ENCODE measurements around the gene KLHL36.
A peak's percentile ranks its signal among the peaks of the same experiment; 100 is the strongest.
"Not testable (repeated sequence)": the region's sequence is repeated elsewhere in the genome, so short reads cannot be mapped to it uniquely, and the experiment has no call there.

KLHL36 gene

DNA sequence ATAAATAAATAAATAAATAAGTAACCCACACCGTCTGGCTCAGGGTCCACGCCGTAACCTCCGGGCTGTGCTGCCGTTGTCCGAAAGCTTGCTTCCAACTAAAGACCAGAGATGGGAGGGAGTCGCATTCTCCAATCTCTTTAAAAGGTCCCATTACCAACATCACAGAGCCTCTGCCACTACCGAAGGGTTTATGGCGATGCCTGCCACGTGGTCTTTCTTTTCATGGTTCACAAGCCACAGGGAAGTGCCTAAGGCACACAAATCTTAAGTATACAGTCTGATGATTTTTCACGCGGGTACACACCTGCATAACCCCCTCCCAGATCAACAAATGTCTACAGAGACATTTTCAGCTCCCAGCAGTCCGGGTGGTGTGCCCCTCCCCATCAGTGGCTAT is 31.8 kb upstream of the KLHL36 start:
- no peak for DNase-seq (ENCODE audit: low read depth)

GRCh38 chr16:84617041-84617790 is 31.1 kb upstream of the KLHL36 start:
- no peak for DNase-seq (ENCODE audit: low read depth)

DNA sequence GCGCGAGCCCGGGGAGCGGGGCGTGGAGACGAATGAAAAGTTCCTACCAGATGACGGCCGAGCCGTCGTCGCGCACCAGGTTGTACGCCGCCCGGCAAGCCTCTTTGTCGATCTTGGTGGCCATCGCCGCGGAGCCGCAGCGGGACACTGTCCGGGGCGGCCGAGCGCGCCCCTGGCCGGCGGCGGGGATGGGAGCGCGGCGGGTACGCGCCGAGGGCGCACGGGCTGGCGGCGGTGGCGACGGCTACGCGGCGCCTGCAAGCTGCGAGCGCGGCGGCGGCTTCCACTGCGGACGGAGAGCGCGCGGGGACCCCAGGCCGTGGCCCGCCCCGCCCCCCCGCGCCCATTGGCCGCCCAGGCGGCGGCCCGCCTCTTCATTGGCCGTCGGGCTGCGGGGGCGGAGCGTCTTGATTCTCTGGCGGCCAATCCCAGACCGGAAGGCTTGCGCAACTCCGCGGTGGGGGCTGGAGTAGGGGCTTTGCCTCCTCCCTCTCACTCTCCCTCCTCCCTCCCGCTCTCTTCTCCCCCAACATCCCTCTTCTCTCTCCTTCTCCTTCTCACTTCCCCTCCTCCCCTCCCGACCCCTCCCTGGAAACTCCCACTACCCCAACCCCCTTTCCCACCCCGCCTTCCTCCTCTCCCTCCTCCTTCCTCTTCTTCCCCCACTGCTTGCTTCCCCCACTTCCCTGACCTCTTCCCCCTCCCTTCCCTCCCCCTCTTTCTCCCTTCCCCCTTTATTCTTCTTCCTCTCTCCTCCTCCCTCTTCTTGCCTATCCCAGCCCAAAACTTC is 30.3 kb upstream of the KLHL36 start, which contains the start of gene COTL1:
COTL1 (minus strand) TSS at position 288 of the 790 bp plus-strand sequence; CDS start at position 124, 164 bp downstream.
- peak; percentile 88 for DNase-seq (ENCODE audit: low read depth)

DNA sequence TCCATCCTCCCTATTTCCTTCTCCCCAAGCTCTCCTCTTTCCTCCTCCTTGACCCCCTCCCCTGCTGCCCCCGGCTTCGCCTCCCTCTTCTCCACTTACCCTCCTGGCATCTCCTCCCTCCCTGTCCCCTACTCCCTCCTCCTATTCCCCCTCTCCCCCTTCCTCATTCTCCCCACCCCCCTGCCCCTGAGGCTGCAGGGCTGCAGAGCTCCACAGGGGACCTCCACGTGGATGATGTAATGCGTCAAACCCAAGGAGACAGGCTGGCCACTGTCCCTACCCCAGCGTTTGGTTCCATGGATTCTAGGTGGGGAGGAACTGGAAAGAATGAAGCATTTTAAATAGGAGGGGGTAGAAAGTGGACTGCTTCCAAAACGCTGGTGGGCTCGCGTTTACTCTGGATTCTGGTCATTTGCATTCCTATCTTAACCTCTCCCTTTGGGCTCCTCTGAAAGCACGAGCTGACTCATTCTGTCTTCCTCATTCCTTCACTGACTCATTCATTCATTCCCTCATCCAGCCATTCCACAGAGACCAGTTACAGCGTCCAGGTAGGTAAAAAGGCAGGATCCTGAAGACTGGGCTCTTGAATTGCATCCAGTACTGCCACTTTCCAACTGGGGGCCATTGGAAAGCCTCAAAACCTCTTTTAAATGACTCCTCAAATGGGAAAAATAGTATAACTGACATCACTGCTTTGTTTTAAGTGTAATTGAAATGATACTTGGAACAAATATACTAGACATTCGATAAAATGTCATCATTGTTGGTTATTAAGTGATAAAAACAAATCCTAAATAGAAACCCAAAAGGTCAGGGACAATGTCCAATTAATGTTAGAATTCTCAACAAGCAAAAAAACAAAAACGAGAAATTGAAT is 29.5 kb upstream of the KLHL36 start:
- no peak for DNase-seq (ENCODE audit: low read depth)

- DNase-seq (ENCODE audit: low read depth) = not testable (repeated sequence)
These were observed 27.4 kb upstream of the KLHL36 start for GRCh38 chr16:84620913-84621312.

GRCh38 chr16:84625556-84625955 is 22.8 kb upstream of the KLHL36 start:
- no peak for DNase-seq (ENCODE audit: low read depth)

DNA sequence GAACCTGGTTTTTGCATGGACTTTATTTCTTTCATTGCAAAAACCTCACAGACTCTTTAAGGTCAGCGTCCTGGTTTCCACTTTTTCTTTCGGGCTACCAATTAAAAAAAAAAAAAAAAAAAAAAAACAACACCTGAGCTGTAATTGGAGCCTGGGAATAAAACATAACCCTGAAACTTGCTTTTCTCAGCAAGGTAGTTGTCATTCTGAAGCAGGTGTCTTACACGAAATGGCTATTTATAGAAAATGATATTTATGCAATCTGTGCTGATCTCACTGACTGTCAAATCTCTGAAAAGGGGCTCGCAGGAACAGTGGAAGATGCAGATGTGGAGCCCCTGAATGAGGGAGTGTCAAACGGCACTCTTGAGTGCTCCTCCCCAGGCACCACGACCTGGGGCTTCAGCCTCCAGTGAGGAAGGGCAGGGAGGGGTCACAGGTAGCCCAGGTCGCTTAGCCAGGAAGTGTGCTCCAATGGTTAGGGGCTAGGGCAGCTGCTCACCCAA is 20.0 kb upstream of the KLHL36 start:
- no peak for DNase-seq (ENCODE audit: low read depth)

- no peak for DNase-seq (ENCODE audit: low read depth)
These were observed 18.7 kb upstream of the KLHL36 start for GRCh38 chr16:84629580-84629979.

GRCh38 chr16:84630009-84630408 is 18.3 kb upstream of the KLHL36 start:
- DNase-seq (ENCODE audit: low read depth) = no peak

- DNase-seq (ENCODE audit: low read depth) = no peak
These were observed 17.7 kb upstream of the KLHL36 start for GRCh38 chr16:84630446-84631152.

- DNase-seq (ENCODE audit: low read depth) = no peak
These were observed 17.2 kb upstream of the KLHL36 start for GRCh38 chr16:84631153-84631466.

- no peak for DNase-seq (ENCODE audit: low read depth)
These were observed 16.4 kb upstream of the KLHL36 start for GRCh38 chr16:84631886-84632285.

DNA sequence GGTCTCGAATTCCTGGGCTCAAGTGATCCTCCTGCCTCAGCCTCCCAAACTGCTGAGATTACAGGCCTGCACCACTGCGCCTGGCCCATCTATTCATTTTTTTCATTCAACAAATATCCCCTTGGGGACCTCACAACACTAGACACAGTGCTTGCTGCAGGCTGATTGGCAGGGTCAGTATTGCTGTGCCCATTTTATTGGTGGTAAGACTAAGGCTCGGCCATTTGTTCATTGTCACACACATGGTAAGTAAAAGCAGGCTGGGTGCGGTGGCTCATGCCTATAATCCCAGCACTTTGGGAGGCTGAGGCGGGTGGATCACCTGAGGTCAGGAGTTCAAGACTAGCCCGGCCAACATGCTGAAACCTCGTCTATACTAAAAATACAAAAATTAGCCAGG is 15.4 kb upstream of the KLHL36 start:
- DNase-seq (ENCODE audit: low read depth) = not testable (repeated sequence)

DNA sequence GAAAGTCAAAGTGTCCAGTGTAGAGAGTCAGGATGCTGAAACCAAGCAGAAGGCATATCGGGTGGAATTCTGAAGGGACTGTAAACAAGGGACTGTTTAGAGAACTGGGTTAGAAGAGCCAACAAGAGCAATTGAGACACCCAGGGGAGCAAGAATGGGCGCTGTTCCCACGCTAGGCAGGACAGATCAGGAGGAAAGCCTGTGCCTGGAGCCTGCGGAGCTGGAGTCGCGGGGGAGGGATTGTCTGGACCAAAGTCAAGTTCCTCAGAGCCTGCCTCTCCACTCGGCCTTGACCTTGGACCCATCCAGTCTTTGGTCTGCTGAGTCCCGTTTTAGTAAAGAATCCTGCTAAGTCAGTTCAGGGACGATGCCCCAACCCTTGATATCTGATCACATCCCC is 14.7 kb upstream of the KLHL36 start:
- no peak for DNase-seq (ENCODE audit: low read depth)

DNA sequence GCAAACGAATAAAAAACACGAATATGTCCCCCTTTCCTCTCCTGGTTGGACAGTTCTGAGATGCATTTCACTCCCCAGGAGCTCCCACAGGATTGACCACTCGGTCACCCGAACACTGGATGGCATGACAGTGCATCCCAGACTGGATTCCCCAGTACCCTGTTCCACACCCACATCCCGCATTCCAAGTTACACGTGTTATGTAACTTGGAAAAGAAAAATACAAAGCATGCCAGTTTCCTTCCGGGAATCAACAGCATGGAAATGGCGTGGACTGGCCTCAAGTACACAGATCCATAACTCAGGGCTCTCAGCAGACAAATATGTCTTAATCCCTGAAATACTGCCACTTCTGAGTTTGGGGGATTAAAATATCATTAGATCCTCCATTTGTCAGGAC is 12.6 kb upstream of the KLHL36 start:
- DNase-seq (ENCODE audit: low read depth) = no peak

DNA sequence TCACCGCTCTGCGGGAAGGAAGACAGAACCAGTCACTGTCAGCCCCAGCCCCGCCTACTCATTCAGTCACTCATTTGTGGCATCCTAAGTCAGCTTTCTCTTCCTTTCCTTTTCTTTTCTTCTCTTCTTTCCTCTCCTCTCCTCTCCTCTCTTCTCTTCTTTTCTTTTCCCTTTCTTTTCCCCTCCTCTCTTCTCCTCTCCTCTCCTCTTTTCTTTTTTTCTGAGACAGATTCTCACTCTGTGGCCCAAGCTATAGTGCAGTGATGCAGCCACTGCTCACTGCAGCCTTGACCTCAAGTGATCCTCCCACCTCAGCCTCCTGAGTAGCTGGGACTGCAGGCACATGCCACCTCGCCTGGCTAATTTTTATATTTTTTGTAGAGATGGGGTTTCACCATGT is 10.6 kb upstream of the KLHL36 start:
- DNase-seq (ENCODE audit: low read depth) = no peak

- DNase-seq (ENCODE audit: low read depth) = no peak
These were observed 10.0 kb upstream of the KLHL36 start for GRCh38 chr16:84638231-84638806.

GRCh38 chr16:84640145-84640544 is 8.2 kb upstream of the KLHL36 start:
- DNase-seq (ENCODE audit: low read depth) = no peak

DNA sequence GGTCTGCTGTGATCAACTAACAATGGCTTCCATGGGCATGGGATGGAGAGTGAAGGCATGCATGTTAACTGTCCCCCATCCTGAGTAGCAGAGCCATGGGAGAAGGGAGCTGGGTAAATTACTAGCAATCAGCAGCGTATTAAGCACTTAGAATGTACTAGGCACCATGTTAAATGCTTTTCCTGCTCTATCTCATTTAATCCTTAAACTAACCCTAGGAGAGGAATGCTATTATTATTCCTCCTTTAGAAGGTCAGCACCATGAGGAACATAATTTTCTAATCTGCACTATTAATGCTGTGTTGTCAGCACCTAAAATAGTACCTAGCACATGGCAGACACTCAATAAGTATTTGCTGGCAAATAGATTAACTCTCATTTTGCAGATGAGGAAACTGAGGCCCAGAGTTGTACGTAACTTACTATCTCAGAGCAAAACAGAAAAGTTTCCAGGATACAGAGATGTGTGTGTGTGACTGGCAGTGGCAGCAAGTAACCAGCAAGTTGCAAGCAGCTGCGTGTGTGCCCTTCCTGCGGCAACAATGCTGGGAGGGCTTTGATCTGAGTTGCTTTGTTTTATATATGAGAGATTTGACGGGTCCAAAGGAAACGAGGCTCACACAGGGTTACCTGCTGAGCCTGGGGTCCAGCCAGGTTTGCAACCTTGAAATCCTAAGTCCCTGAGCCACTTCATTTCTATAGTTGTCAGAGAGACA is 6.5 kb upstream of the KLHL36 start:
- no peak for DNase-seq (ENCODE audit: low read depth)

- no peak for DNase-seq (ENCODE audit: low read depth)
These were observed 5.1 kb upstream of the KLHL36 start for GRCh38 chr16:84643180-84643583.

GRCh38 chr16:84643674-84644073 is 4.6 kb upstream of the KLHL36 start:
- DNase-seq (ENCODE audit: low read depth) = no peak

All from stimulated activated CD8-positive, alpha-beta memory T cell treated with anti-CD3 and anti-CD28 coated beads, Interleukin-15, amount 100 ng/mL, for 24 hours (primary cell).